LNCAP (cell line): ENCODE measurements around the gene MRPL37.

ENCODE experiments used
- TF ChIP-seq, protein P1 (sequence below): fragments of 450-650 bp; IDR thresholded peaks from 2 replicates; pipeline ENCODE4 v1.5.1; 2017; ENCODE audit warnings: mild to moderate bottlenecking

The MRPL37 gene

GRCh38 chr1:54256522-54257345, 56.8 kb downstream of the MRPL37 start:
- TF ChIP-seq, protein P1, sequence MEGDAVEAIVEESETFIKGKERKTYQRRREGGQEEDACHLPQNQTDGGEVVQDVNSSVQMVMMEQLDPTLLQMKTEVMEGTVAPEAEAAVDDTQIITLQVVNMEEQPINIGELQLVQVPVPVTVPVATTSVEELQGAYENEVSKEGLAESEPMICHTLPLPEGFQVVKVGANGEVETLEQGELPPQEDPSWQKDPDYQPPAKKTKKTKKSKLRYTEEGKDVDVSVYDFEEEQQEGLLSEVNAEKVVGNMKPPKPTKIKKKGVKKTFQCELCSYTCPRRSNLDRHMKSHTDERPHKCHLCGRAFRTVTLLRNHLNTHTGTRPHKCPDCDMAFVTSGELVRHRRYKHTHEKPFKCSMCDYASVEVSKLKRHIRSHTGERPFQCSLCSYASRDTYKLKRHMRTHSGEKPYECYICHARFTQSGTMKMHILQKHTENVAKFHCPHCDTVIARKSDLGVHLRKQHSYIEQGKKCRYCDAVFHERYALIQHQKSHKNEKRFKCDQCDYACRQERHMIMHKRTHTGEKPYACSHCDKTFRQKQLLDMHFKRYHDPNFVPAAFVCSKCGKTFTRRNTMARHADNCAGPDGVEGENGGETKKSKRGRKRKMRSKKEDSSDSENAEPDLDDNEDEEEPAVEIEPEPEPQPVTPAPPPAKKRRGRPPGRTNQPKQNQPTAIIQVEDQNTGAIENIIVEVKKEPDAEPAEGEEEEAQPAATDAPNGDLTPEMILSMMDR, result no peak

GRCh38 chr1:54257346-54257620, 57.3 kb downstream of the MRPL37 start:
- TF ChIP-seq, protein P1, result no peak

DNA sequence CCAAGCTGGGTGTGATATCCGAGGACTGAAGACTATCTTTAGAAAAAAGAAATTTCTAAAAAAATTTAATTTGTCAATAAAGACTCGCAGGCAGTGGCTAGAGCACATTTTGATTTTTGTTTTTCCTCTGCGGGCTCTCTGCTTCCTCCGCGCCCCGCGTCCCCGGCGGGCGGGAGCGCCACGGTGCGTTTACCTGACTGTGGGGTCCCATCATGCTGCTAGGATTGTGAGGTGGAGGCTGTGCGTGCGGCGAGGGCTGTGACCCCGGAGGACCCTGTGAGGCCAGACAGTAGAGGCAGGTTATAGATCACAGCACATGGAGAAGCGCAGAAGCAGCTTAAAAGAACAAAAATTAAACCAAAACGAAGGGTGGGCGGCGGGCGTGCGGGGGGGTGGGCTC, 57.9 kb downstream of the MRPL37 start:
- TF ChIP-seq, protein P1, result no peak

GRCh38 chr1:54259546-54260140, 59.7 kb downstream of the MRPL37 start:
- TF ChIP-seq, protein P1, result no peak

DNA sequence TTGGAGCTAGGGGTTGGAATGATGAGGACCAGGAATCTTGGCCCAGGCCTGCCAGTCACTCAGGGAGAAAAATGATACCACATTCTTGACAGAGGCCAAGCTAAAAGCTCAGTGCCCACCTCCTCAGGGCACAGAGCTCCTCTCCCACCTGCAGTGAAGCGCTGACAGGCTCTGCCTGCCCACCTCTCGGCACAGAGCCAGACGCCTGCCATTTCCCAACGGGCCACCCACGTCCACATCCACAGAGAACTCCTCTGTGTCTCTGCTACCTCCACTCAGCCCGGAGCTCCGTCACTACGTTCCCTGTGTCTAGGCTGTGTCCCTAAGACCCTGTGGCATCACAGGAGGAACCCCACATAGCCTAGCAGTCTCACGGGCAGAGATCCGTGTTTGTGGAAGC, 60.8 kb downstream of the MRPL37 start:
- TF ChIP-seq, protein P1, result no peak

DNA sequence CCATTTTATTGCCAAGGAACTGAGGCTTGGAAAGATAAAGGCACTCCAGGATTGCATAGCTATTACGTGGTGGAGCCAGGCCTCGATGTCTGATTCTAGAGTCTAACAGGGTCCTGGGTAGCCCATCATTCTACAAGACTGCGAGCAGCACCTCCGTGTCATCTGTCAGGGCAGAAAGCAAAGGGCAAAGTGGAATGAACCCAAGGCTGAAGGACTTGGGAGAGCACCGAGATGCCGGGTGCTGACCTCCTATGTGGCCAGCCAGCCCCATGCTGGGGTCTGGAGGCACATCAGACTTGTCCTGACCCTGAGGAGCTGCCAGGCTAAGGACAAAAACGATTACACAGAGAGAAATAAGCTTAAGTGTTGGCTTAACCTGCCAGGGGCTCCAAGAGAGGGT, 62.3 kb downstream of the MRPL37 start:
- TF ChIP-seq, protein P1, result no peak

DNA sequence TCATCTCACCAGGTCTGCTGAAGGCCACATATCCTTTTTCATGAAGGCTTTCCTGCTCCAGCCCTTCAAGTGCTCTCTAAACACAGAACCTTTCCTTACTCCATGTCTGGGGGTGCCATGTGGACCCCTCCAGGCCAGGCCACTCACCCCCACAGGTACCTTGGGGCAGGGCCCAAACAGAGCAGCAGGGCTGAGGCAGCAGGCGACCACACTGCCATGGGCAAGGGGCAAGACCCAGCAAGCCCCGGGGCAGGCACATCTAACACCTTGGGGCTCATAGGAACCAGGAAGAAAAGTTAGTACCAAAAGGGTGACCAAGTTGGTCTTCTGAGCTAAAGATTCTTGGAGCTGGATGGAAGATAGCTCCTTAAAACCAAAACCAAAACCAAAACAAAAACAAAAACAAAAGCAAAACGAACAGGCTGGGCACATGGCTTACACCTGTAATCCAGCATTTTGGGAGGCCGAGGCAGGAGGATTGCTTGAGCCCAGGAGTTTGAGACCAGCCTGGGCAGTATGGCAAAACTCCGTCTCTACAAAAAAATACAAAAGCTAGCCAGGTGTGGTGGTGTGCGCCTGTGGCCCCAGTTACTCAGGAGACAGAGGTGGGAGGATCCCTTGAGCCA, 63.7 kb downstream of the MRPL37 start:
- TF ChIP-seq, protein P1, result no peak
